Measurements from ENCODE around the gene PLAU. TPM values are rescaled to one million over a fixed set of nuclear protein-coding genes. Genes with fewer than 3 reads are reported as not detected.
A peak's percentile ranks its signal among the peaks of the same experiment; 100 is the strongest.

The PLAU gene
- total and polyA plus RNA-seq, 2 of the 13 experiments (the other 11 are each of a cell fraction or from before 2014, with no cell fraction given): 0.45 to 11.2 TPM

GRCh38 chr10:73886085-73886529 lies 24.8 kb upstream of the PLAU start:
- Histone ChIP-seq H3K79me2 (ENCODE audit: insufficient read depth, low read length) (no peaks in the 10 kb centered on the region), H3K27ac (ENCODE audit: extremely low read length, insufficient read depth, low read length) (no peak overlapping the region), H3K9ac (ENCODE audit: insufficient read depth, low read depth, low read length) (no peak overlapping the region), H3K4me2 (ENCODE audit: low read depth, low read length) (no peak overlapping the region), H3K36me3 (replicated peaks in 1 of 2; ENCODE audit: control insufficient read depth in 1 of 2, insufficient read depth in 2 of 2, low read length in 2 of 2) (no peaks in the 10 kb centered on the region), H3K27me3 (ENCODE audit: control insufficient read depth in 1 of 2, insufficient read depth in 2 of 2, low read length in 2 of 2) (peaks cover 2 to 10% of the 10 kb centered on the region in 2 experiments; a peak in 4 of 5 replicates), H4K20me1 (ENCODE audit: insufficient read depth, low read length) (no peaks in the 10 kb centered on the region), H3K4me3 (replicated peaks in 1 of 3; ENCODE audit: insufficient read depth in 1 of 3, low read depth in 2 of 3, low read length in 3 of 3) (no peak overlapping the region), H3K9me3 (ENCODE audit: low read length) (no peaks in the 10 kb centered on the region), H2AFZ (ENCODE audit: low read length) (no peak overlapping the region), H3K4me1 (ENCODE audit: insufficient read depth, low read length) (peaks cover 13% of the 10 kb centered on the region; the same call in 1 of the 2 replicates)
- peak; percentile 65 for FAIRE-seq
- WGBS (ENCODE audit: low lambda C conversion rate): 0% methylated on average over 5 of the region's 5 CpGs
- DNase-seq (ENCODE audit: low spot score): peak; percentile 57
- ChIA-PET POLR2A (interaction anchor here (0.6 to 1.0 kb wide), 2 partner anchors 25 to 46 kb away, joined by 3 to 4 read pairs; partner anchors contain the start of gene PLAU), CTCF (ENCODE audit: low intra/inter-chr PET ratio, low total read pairs) (interaction anchor here (1.7 to 3.8 kb wide), 3 partner anchors 54 to 195 kb away, joined by 14 to 60 read pairs (median 19); no protein-coding TSS in a partner anchor)
- in situ Hi-C loops (cut with HindIII; ENCODE audit: extremely low pct_ligation_motif_present, low pct_unique_long_range_greater_than_20kb): loop anchor here (5.0 kb wide), 2 partner anchors 51 to 196 kb away; no protein-coding TSS in a partner anchor
- BruUV-seq (replicated peaks): no TSS peak
- peak; percentile 95 for ATAC-seq
- intact Hi-C loops (cut with micrococcal nuclease; ENCODE audit: unreplicated experiment): loop anchor here (1.0 to 2.0 kb wide), 4 partner anchors 17 to 195 kb away; no protein-coding TSS in a partner anchor
- TF ChIP-seq BRCA1 (CRISPR knock-in tag; IDR thresholded peaks at IDR 0.05) (no peak), SMC3 (IDR thresholded peaks at IDR 0.05; ENCODE audit: low read length) (peak; percentile 95), SIX4 (CRISPR knock-in tag; IDR thresholded peaks at IDR 0.05) (0 out of 2 replicates have a peak, but pooled peaks have one; percentile 25), FOSL2 (CRISPR knock-in tag; IDR thresholded peaks at IDR 0.05) (peak; percentile 53), NR0B2 (CRISPR knock-in tag; IDR thresholded peaks at IDR 0.05) (no peak), ZBTB37 (CRISPR knock-in tag; IDR thresholded peaks at IDR 0.05) (no peak), SMAD3 (CRISPR knock-in tag; IDR thresholded peaks at IDR 0.05) (0 out of 2 replicates have a peak, but pooled peaks have one; percentile 57), KLF12 (CRISPR knock-in tag; IDR thresholded peaks at IDR 0.05; ENCODE audit: borderline replicate concordance) (no peak), NFIC (IDR thresholded peaks at IDR 0.05; ENCODE audit: low read length) (no peak), PATZ1 (CRISPR knock-in tag; IDR thresholded peaks at IDR 0.05) (0 out of 2 replicates have a peak, but pooled peaks have one; percentile 23), ZNF24 (IDR thresholded peaks at IDR 0.05) (no peak)
- TF ChIP-seq, protein P1, sequence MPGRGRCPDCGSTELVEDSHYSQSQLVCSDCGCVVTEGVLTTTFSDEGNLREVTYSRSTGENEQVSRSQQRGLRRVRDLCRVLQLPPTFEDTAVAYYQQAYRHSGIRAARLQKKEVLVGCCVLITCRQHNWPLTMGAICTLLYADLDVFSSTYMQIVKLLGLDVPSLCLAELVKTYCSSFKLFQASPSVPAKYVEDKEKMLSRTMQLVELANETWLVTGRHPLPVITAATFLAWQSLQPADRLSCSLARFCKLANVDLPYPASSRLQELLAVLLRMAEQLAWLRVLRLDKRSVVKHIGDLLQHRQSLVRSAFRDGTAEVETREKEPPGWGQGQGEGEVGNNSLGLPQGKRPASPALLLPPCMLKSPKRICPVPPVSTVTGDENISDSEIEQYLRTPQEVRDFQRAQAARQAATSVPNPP (CRISPR knock-in tag; IDR thresholded peaks at IDR 0.05): no peak
- TF ChIP-seq, protein P2, sequence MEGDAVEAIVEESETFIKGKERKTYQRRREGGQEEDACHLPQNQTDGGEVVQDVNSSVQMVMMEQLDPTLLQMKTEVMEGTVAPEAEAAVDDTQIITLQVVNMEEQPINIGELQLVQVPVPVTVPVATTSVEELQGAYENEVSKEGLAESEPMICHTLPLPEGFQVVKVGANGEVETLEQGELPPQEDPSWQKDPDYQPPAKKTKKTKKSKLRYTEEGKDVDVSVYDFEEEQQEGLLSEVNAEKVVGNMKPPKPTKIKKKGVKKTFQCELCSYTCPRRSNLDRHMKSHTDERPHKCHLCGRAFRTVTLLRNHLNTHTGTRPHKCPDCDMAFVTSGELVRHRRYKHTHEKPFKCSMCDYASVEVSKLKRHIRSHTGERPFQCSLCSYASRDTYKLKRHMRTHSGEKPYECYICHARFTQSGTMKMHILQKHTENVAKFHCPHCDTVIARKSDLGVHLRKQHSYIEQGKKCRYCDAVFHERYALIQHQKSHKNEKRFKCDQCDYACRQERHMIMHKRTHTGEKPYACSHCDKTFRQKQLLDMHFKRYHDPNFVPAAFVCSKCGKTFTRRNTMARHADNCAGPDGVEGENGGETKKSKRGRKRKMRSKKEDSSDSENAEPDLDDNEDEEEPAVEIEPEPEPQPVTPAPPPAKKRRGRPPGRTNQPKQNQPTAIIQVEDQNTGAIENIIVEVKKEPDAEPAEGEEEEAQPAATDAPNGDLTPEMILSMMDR (CRISPR knock-in tag; IDR thresholded peaks at IDR 0.05): peak; percentile 91
